GM12873 (cell line): ENCODE data around the gene ELL2.

Experiments used
- CTCF ChIP-seq: IDR thresholded peaks from 2 replicates; pipeline ENCODE4 v1.5.1; 2012; ENCODE audit warnings: low read depth, mild to moderate bottlenecking, moderate library complexity, low read length, control low read depth; ENCODE audit not compliant: insufficient read depth; ENCODE audit errors: missing control alignments

Gene ELL2

GRCh38 chr5:95883185-95884016, 78.2 kb downstream of the ELL2 start:
- TF ChIP-seq CTCF: no peak

DNA sequence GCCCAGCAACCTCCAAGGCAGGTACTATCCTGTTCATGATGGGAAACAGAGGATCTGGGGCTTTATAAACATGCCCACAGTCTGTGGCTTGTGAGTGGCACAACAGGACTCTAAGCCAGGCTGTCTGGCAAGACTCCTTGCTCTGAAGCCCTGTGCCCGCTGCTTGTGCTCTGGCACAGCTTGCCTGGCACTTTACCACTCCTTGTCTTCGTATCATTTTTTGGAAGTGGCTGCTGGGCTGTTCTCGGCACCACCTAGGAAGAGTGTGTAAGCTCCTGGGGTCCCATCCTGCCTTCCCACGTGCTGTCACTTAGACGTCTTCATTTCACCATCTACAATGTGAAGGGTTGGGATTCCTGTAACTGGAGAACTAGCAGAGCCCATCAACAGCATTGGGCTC, 79.8 kb downstream of the ELL2 start:
- TF ChIP-seq CTCF: no peak

DNA sequence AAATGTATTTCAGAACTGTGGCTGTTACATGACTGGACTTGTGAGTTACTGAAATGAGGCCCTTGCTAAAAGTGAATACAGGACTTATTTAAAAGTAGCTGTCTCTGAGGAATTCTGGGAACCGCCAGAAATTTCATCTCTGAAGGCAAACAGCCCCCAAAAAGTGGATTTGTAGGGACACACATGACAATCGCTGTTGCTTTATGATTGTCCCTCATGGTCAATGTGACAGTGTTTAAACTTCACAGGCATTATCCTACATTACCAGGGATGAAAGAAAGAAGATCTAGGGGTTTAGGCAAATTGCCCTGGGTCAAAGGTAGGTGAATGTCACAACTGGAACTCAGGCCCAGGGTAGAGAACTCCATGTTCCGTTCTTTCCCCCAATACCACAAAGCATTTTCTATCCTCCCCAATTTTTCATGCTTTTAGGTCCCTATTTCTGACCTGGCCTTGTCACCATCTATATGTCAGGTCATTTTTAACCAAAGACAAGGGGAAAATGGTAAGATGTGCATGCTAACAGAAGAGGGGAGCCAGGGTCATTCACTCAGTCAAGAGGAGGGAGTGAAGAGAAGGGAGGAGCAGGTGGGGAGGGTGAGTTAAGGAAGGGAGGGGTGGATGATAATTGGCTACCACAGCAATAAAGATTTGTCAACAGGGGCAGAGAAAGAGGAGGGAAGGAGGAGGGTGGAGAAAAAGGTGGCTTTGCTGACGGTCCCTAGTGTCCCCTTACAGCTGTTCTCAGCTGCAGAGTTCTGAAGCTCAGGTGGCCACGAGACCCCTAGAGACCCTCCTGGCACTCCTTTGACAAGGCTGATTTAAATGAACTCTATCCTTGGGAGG, 81.3 kb downstream of the ELL2 start:
- no peak for TF ChIP-seq CTCF

GRCh38 chr5:95879661-95880060, 82.0 kb downstream of the ELL2 start:
- no peak for TF ChIP-seq CTCF

- no peak for TF ChIP-seq CTCF
Measured at GRCh38 chr5:95878417-95879323, 83.0 kb downstream of the ELL2 start.

- no peak for TF ChIP-seq CTCF
Measured at GRCh38 chr5:95876782-95877181, 84.9 kb downstream of the ELL2 start.
